Activated CD4-positive, alpha-beta T cell treated with anti-CD3 and anti-CD28 coated beads for 36 hours (primary cell): Measurements from ENCODE around the gene KLHL2. TPM values are rescaled to one million over a fixed set of nuclear protein-coding genes. Genes with fewer than 3 reads are reported as not detected.
"Not testable (repeated sequence)": the region's sequence is repeated elsewhere in the genome, so short reads cannot be mapped to it uniquely, and the experiment has no call there.

Experiments used
- ATAC-seq: fragments of 200-7000 bp; cut with Tn5 transposase; one replicate; pipeline ENCODE4 v1.10.0; 2021; ENCODE audit warnings: mild to moderate bottlenecking, moderate library complexity
- CTCF ChIA-PET: fragments of 350-600 bp; sonication (Branson Sonifier 250); formaldehyde crosslinking; loops from one replicate; lab custom pipeline; 2021; ENCODE audit warnings: antibody characterized with exemption; lab: Charles Lee
- POLR2A ChIA-PET: fragments of 350-600 bp; sonication (Branson Sonifier 250); formaldehyde crosslinking; loops from one replicate; lab custom pipeline; 2021; ENCODE audit warnings: antibody characterized with exemption, inconsistent platforms; lab: Charles Lee
- DNase-seq: peaks from one replicate; pipeline ENCODE4 v3.0.0-alpha.2; 2020
- H3K27ac Mint-ChIP-seq: one replicate; pipeline ENCODE4 v1.8.0; 2021; ENCODE audit warnings: mixed read lengths
- H3K27me3 Mint-ChIP-seq: one replicate; pipeline ENCODE4 v1.8.0; 2021; ENCODE audit warnings: mixed read lengths
- H3K36me3 Mint-ChIP-seq: one replicate; pipeline ENCODE4 v1.8.0; 2021; ENCODE audit warnings: low read depth, mixed read lengths
- H3K4me1 Mint-ChIP-seq: one replicate; pipeline ENCODE4 v1.8.0; 2021; ENCODE audit warnings: mixed read lengths
- H3K4me3 Mint-ChIP-seq: one replicate; pipeline ENCODE4 v1.8.0; 2021; ENCODE audit warnings: mild to moderate bottlenecking, moderate library complexity, mixed read lengths
- H3K9me3 Mint-ChIP-seq: one replicate; pipeline ENCODE4 v1.8.0; 2021; ENCODE audit warnings: low read depth, mixed read lengths
- intact Hi-C, 2 experiments: fragments of 100-400 bp; cut with DNase I in 1 of 2; cut with micrococcal nuclease in 1 of 2; formaldehyde crosslinking; loops; one replicate each; pipeline versions ENCODE4 v1.14.2 to v1.15.1; 2022 to 2024; cut with DNase I, micrococcal nuclease
- total RNA-seq, 2 experiments: library from RNA; stranded (reverse); gene quantifications; one replicate each; pipeline ENCODE4 v1.2.3, GENCODE V29; 2021

KLHL2 gene
- total RNA-seq, 2 experiments from 2014 or later, result 20.9 to 22.1 TPM

DNA sequence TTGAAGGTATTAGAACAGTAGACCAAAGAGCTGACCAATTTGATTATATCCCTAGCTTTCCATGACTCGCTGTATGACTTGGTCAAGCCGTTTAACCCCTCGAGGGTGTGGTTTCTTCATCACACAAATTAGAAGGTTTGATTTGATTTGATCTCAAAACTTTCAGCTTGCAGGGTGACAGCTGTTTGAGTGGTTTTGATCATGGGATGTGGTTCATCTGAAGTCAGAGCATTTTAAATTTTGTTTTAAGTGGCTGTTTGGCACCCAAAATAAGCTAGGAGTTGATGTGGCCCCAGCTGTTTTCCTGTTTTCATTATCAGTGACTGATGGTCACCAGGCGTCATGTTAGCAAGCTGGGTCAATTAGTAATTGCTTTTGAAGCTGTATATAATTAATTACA is 52.4 kb downstream of the KLHL2 start:
- DNase-seq, H3K9me3 Mint-ChIP-seq, POLR2A ChIA-PET, H3K36me3 Mint-ChIP-seq, H3K4me3 Mint-ChIP-seq, H3K27me3 Mint-ChIP-seq, ATAC-seq: not testable (repeated sequence)
- H3K27ac Mint-ChIP-seq, result peak overlapping the region; percentile 1
- CTCF ChIA-PET, result interaction anchor here (0.6 kb wide), 1 partner anchor 127 kb away, joined by 3 read pairs; no protein-coding TSS in a partner anchor
- peaks cover 46% of the 10 kb centered on the region for H3K4me1 Mint-ChIP-seq
- intact Hi-C loops, result loop anchor here (5.0 to 10.0 kb wide), 3 partner anchors 38 to 55 kb away; partner anchors contain the start of gene KLHL2 (in 2 of the 2)

- DNase-seq, intact Hi-C loops, H3K4me3 Mint-ChIP-seq, H3K27me3 Mint-ChIP-seq, POLR2A ChIA-PET, H3K27ac Mint-ChIP-seq, H3K9me3 Mint-ChIP-seq, CTCF ChIA-PET, ATAC-seq: not testable (repeated sequence)
- Mint-ChIP-seq H3K4me1 (peaks cover 26% of the 10 kb centered on the region), H3K36me3 (peaks cover 15% of the 10 kb centered on the region)
Observed at GRCh38 chr4:165262306-165262705, 54.9 kb downstream of the KLHL2 start.

DNA sequence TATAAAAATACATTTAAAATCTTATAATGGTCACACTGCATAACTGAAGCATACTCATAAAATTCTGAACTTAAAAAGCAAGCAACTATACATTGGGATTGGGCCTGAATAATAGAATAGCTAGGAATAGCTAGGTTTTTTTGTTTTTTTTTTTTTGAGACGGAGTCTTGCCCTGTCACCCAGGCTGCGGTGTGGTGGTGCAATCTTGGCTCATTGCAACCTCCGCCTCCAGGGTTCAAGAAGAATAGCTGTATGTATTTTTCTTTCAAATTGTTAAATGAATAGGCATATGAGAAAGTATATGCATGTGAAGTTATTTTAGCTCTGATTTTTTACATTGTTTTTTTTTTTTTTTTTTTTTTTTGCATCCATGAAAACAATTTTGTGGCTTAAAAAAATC is 56.1 kb downstream of the KLHL2 start:
- CTCF ChIA-PET, POLR2A ChIA-PET, H3K27ac Mint-ChIP-seq, H3K9me3 Mint-ChIP-seq, DNase-seq, H3K4me3 Mint-ChIP-seq, H3K27me3 Mint-ChIP-seq, intact Hi-C loops, ATAC-seq: not testable (repeated sequence)
- peaks cover 15% of the 10 kb centered on the region for H3K36me3 Mint-ChIP-seq
- peaks cover 19% of the 10 kb centered on the region for H3K4me1 Mint-ChIP-seq

DNA sequence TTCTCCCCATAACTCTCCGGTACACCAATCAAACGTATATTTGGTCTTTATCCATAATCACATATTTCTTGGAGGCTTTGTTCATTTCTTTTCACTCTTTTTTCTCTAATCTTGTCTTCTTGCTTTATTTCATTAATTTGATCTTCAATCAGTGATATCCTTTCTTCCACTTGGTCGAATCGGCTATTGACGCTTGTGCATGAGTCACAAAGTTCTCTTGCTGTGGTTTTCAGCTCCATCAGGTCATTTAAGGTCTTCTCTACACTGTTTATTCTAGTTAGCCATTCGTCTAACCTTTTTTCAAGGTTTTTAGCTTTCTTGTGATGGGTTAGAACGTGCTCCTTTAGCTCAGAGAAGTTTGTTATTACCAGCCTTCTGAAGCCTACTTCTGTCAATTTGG is 62.6 kb downstream of the KLHL2 start:
- H3K9me3 Mint-ChIP-seq, H3K27me3 Mint-ChIP-seq, DNase-seq, POLR2A ChIA-PET, intact Hi-C loops, H3K27ac Mint-ChIP-seq, H3K4me1 Mint-ChIP-seq, H3K4me3 Mint-ChIP-seq, CTCF ChIA-PET, ATAC-seq: not testable (repeated sequence)
- peaks cover 42% of the 10 kb centered on the region for H3K36me3 Mint-ChIP-seq

- ATAC-seq, POLR2A ChIA-PET, H3K4me3 Mint-ChIP-seq, DNase-seq, H3K9me3 Mint-ChIP-seq, H3K27me3 Mint-ChIP-seq, H3K27ac Mint-ChIP-seq, H3K4me1 Mint-ChIP-seq, CTCF ChIA-PET, intact Hi-C loops: not testable (repeated sequence)
- peaks cover 39% of the 10 kb centered on the region for H3K36me3 Mint-ChIP-seq
Observed at GRCh38 chr4:165273443-165273842, 66.1 kb downstream of the KLHL2 start.

DNA sequence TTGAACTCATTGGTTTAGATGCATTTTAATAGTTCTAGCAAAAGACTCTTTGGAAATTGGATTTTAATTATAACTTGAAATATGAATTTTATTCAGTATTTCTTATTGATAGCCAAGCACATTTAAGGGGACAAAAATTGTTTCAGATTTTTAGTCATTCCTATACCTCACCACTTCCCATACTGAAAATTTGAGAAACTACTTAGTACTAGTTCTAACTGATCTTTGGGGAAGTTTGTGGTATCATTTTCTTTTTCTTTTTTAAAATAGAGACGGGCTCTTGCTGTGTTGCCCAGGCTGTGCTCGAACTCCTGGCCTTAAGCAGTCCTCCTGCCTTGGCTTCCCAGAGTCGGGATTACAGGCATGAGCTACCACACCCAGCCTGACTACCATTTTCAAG is 68.0 kb downstream of the KLHL2 start:
- H3K9me3 Mint-ChIP-seq, H3K4me3 Mint-ChIP-seq, H3K27ac Mint-ChIP-seq, H3K27me3 Mint-ChIP-seq, CTCF ChIA-PET, POLR2A ChIA-PET, DNase-seq, H3K4me1 Mint-ChIP-seq, intact Hi-C loops, ATAC-seq: not testable (repeated sequence)
- H3K36me3 Mint-ChIP-seq, result peaks cover 28% of the 10 kb centered on the region

DNA sequence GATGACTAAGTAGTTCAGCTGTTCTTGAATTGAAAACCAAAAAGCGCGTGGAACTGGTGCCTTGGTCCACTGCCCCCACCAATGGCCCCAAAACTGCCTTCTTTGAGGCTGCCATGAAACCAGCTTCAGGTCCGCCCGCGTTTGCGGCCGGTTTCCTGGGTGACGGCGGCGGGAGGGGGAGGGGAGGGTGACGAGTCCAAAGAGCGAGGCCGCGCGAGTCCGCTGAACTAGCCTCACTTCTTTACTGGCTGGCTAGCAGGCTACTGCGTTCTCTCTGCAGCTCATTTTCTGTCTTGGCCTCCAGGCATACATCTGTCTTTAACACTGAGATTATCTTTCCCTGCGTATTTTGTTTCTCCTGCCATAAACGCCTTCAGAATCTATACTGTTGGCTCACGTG is 72.2 kb downstream of the KLHL2 start:
- H3K4me1 Mint-ChIP-seq, CTCF ChIA-PET, H3K4me3 Mint-ChIP-seq, POLR2A ChIA-PET, H3K27me3 Mint-ChIP-seq, H3K9me3 Mint-ChIP-seq, ATAC-seq, DNase-seq, intact Hi-C loops, H3K27ac Mint-ChIP-seq: not testable (repeated sequence)
- peaks cover 35% of the 10 kb centered on the region for H3K36me3 Mint-ChIP-seq

DNA sequence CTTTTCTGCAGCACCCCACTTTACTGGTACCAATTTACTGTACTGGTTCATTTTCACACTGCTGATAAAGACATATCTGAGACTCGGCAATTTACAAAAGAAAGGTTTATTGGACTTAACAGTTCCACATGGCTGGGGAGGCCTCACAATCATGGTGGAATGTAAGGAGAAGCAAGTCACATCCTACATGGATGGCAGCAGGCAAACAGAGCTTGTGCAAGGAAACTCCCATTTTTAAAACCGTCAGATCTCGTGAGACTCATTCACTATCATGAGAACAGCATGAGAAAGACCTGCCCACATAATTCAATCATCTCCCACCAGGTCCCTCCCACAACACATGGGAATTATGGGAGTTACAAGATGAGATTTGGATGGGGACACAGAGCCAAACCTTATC is 77.3 kb downstream of the KLHL2 start:
- POLR2A ChIA-PET, intact Hi-C loops, CTCF ChIA-PET, ATAC-seq, H3K27me3 Mint-ChIP-seq, H3K27ac Mint-ChIP-seq, H3K4me3 Mint-ChIP-seq, DNase-seq, H3K9me3 Mint-ChIP-seq: not testable (repeated sequence)
- H3K36me3 Mint-ChIP-seq, result peaks cover 34% of the 10 kb centered on the region
- peaks cover 37% of the 10 kb centered on the region for H3K4me1 Mint-ChIP-seq

- ATAC-seq, result peak; percentile 61
- intact Hi-C loops, POLR2A ChIA-PET: not testable (repeated sequence)
Observed at GRCh38 chr4:165286619-165287340, 79.4 kb downstream of the KLHL2 start.

DNA sequence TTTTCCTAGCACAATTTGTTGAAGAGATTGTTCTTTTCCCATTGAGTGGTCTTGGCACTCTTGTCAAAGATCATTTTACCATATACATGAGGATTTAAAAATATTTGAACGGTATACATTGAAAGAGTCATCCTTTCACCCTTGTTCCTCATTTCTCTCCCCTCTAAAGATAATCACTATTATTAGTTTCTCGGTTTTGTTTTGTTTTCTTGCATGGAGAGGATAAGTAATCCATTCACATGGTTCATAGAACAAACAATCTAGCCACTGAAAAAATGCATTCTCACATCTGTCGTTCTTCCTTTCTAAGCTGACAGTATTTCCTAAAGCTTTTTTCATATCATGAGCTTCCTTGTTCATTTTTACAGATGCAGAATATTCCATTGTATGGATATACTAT is 80.9 kb downstream of the KLHL2 start:
- ChIA-PET CTCF (no interaction called here), POLR2A (no interaction called here)
- H3K4me3 Mint-ChIP-seq, result no peak overlapping the region
- no peaks in the 10 kb centered on the region for H3K27me3 Mint-ChIP-seq
- no peaks in the 10 kb centered on the region for H3K9me3 Mint-ChIP-seq
- H3K27ac Mint-ChIP-seq, result peak overlapping the region; percentile 41
- DNase-seq (no peak), ATAC-seq (no peak)
- H3K36me3 Mint-ChIP-seq, result peaks cover 21% of the 10 kb centered on the region
- intact Hi-C loops, result no loop called here
- peaks cover 37% of the 10 kb centered on the region for H3K4me1 Mint-ChIP-seq

More at GRCh38 chr4:165286619-165287340, 79.4 kb downstream of the KLHL2 start:
- H3K9me3 Mint-ChIP-seq, H3K27me3 Mint-ChIP-seq, CTCF ChIA-PET, DNase-seq: not testable (repeated sequence)
- peaks cover 35% of the 10 kb centered on the region for H3K36me3 Mint-ChIP-seq
- H3K4me1 Mint-ChIP-seq, result peaks cover 37% of the 10 kb centered on the region
- H3K27ac Mint-ChIP-seq, result peak overlapping the region; percentile 52
- peak overlapping the region; percentile 7 for H3K4me3 Mint-ChIP-seq

DNA sequence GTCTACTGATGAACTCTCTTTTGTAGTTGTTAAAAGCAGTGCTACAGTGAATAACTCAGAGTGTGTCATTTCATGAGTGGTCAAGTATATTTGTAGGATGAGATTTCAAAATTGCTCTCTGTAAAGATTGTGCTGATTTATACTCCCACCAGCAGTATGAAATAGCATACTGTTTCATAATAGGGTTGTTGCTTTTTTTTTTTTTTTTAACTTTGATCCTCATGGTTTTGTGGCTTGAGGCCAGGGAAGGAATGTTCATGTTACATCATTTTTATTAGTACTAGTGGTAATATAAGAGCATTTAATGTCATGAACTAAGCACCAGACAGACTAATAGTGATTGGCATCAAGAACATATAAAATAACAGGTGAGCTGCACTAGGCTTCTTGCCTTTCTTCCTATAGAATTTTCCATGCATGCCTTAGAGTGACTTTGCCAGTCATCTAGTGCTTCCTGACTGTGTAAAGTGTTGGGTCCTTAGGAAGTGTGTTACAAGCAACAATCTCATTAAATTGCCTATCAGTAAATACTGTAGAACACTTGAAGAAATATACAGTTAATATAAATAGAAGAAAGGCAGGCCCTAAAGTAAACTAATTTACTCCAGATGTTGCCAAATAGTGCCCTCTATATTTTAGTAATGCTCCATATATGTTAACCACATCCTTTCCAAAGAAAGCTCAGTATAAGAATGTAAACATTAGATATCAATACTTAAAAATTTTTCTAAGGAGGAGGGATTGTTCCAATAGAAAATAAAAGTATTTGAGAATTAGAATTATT is 81.5 kb downstream of the KLHL2 start:
- ChIA-PET CTCF (interaction anchor here (0.6 to 1.4 kb wide), 2 partner anchors 39 to 40 kb away, joined by 3 to 4 read pairs; partner anchors contain the start of gene MSMO1), POLR2A (no interaction called here)
- Mint-ChIP-seq H3K36me3 (peaks cover 18% of the 10 kb centered on the region), H3K27me3 (no peaks in the 10 kb centered on the region), H3K4me3 (no peak overlapping the region), H3K4me1 (peaks cover 37% of the 10 kb centered on the region), H3K9me3 (no peaks in the 10 kb centered on the region), H3K27ac (no peak overlapping the region)
- no peak for ATAC-seq
- intact Hi-C loops, result no loop called here
- DNase-seq, result no peak
